HCT116 (cell line): ENCODE measurements around the gene ESAM. TPM values are rescaled to one million over a fixed set of nuclear protein-coding genes. Genes with fewer than 3 reads are reported as not detected.

ENCODE experiments used
- ATAC-seq: fragments of 200-7000 bp; cut with Tn5 transposase; 2 replicates; pipeline ENCODE4 v1.9.1; 2020; ENCODE audit warnings: mild to moderate bottlenecking, moderate library complexity
- BruUV-seq: library from RNA; stranded (reverse); fragments of 400-500 nt; replicated peaks from 2 replicates; lab custom pipeline; 2021; lab: Mats Ljungman, UMichigan
- CTCF ChIA-PET: fragments of 300-600 bp; sonication (Branson Sonifier 250); formaldehyde crosslinking; loops from one replicate; lab custom pipeline; 2021; ENCODE audit warnings: antibody characterized with exemption; lab: Charles Lee
- POLR2A ChIA-PET: fragments of 300-600, 350-600 bp; sonication (Branson Sonifier 250); formaldehyde crosslinking; loops from one replicate; lab custom pipeline; 2021; ENCODE audit warnings: antibody characterized with exemption; lab: Charles Lee
- RAD21 ChIA-PET, 2 experiments: fragments of 300-600 bp; sonication (Branson Sonifier 250); formaldehyde crosslinking; loops; one replicate each; lab custom pipeline; 2023; ENCODE audit warnings: low total read pairs in 2 of 2; ENCODE audit not compliant: uncharacterized antibody in 2 of 2, unreplicated experiment in 2 of 2, low non-redundant PET in 1 of 2; lab: Charles Lee
- DNase-seq: peaks from one replicate; pipeline ENCODE4 v3.0.0-alpha.2; 2010; ENCODE audit warnings: low read depth, low spot score
- H2AFZ ChIP-seq: fragments of 200-600 bp; shearing (Covaris generic), sonication (generic); 2 replicates; pipeline ENCODE4 v1.6.1; 2017; ENCODE audit warnings: low read depth, mixed run types, mixed read lengths, antibody characterized with exemption, low read length; ENCODE audit not compliant: poor library complexity, severe bottlenecking
- H3K27ac ChIP-seq: 2 replicates; pipeline ENCODE4 v1.5.1; 2012; ENCODE audit warnings: low read depth, low read length
- H3K27me3 ChIP-seq: fragments of 200-600 bp; sonication (generic); 2 replicates; pipeline ENCODE4 v1.6.1; 2016; ENCODE audit warnings: mixed run types, low read length, mixed read lengths; ENCODE audit not compliant: insufficient read depth
- H3K36me3 ChIP-seq, 2 experiments: fragments of 200-500 bp in 1 of 2; fragments of 200-600 bp in 1 of 2; sonication (Bioruptor generic) in 1 of 2; sonication (generic) in 1 of 2; 2 replicates each; pipeline versions ENCODE4 v1.5.1 to v1.6.1; 2014 to 2016; ENCODE audit warnings: low read length in 2 of 2, inconsistent platforms in 1 of 2, mixed read lengths in 1 of 2, mixed run types in 1 of 2; ENCODE audit not compliant: insufficient read depth in 2 of 2, control insufficient read depth in 1 of 2
- H3K4me1 ChIP-seq, 2 experiments: fragments of 200-600 bp in 1 of 2; sonication (generic) in 1 of 2; 2 replicates each; pipeline versions ENCODE4 v1.5.1 to v1.6.1; 2012 to 2017; ENCODE audit warnings: low read length in 2 of 2, inconsistent platforms in 1 of 2, mild to moderate bottlenecking in 1 of 2, mixed read lengths in 1 of 2, mixed run types in 1 of 2, moderate library complexity in 1 of 2; ENCODE audit not compliant: insufficient read depth in 2 of 2, control insufficient read depth in 1 of 2
- H3K4me2 ChIP-seq: fragments of 200-600 bp; sonication (generic); 2 replicates; pipeline ENCODE4 v1.6.1; 2017; ENCODE audit warnings: mixed run types, low read length, mixed read lengths
- H3K4me3 ChIP-seq, 2 experiments: fragments of 200-600 bp in 1 of 2; sonication (generic) in 1 of 2; replicated peaks in 1 of 2; 2 replicates each; pipeline ENCODE4 v1.5.1; 2011 to 2016; ENCODE audit warnings: low read length in 2 of 2, control low read depth in 1 of 2, low read depth in 1 of 2, mild to moderate bottlenecking in 1 of 2, mixed read lengths in 1 of 2, mixed run types in 1 of 2
- H3K79me2 ChIP-seq: fragments of 200-600 bp; sonication (generic); 2 replicates; pipeline ENCODE4 v1.6.1; 2017; ENCODE audit warnings: mild to moderate bottlenecking, mixed run types, low read length, moderate library complexity, mixed read lengths; ENCODE audit not compliant: insufficient read depth
- H3K9ac ChIP-seq: fragments of 200-600 bp; sonication (generic); 2 replicates; pipeline ENCODE4 v1.6.1; 2016; ENCODE audit warnings: low read length, mixed read lengths
- H3K9me2 ChIP-seq: fragments of 200-600 bp; sonication (generic), shearing (Covaris generic); 2 replicates; pipeline ENCODE4 v1.6.1; 2017; ENCODE audit warnings: mixed run types, mild to moderate bottlenecking, moderate library complexity; ENCODE audit not compliant: insufficient read depth
- H3K9me3 ChIP-seq, 2 experiments: fragments of 200-500 bp in 1 of 2; fragments of 200-600 bp in 1 of 2; sonication (Bioruptor generic) in 1 of 2; sonication (generic) in 1 of 2; 2 replicates each; pipeline ENCODE4 v1.6.1; 2014 to 2017; ENCODE audit warnings: low read length in 2 of 2, mixed read lengths in 2 of 2, inconsistent platforms in 1 of 2, low read depth in 1 of 2, mild to moderate bottlenecking in 1 of 2, mixed run types in 1 of 2, moderate library complexity in 1 of 2; ENCODE audit not compliant: control insufficient read depth in 1 of 2, insufficient read depth in 1 of 2
- H4K20me1 ChIP-seq: fragments of 200-600 bp; sonication (generic), shearing (Covaris generic); 2 replicates; pipeline ENCODE4 v1.6.1; 2017; ENCODE audit warnings: mixed run types, mild to moderate bottlenecking, moderate library complexity; ENCODE audit not compliant: insufficient read depth
- CBX3 ChIP-seq: IDR thresholded peaks from 2 replicates; pipeline ENCODE4 v1.6.1; 2012; ENCODE audit warnings: low read depth
- CEBPB ChIP-seq: IDR thresholded peaks from 2 replicates; pipeline ENCODE4 v1.6.1; 2012; ENCODE audit warnings: low read depth
- EGR1 ChIP-seq: IDR thresholded peaks from 2 replicates; pipeline ENCODE4 v1.6.1; 2012; ENCODE audit warnings: low read depth
- EZH2 ChIP-seq: fragments of 200-600 bp; sonication (generic); IDR thresholded peaks from 2 replicates; pipeline ENCODE4 v1.6.1; 2017; ENCODE audit warnings: antibody characterized with exemption, mixed run types
- MAX ChIP-seq: IDR thresholded peaks from 2 replicates; pipeline ENCODE4 v1.6.1; 2012
- POLR2AphosphoS5 ChIP-seq: IDR thresholded peaks from 2 replicates; pipeline ENCODE4 v1.6.1; 2011; ENCODE audit warnings: mild to moderate bottlenecking, low read depth, low read length, moderate library complexity
- RAD21 ChIP-seq: IDR thresholded peaks from 2 replicates; pipeline ENCODE4 v1.6.1; 2012; ENCODE audit warnings: low read depth, mild to moderate bottlenecking
- SIN3A ChIP-seq: IDR thresholded peaks from 2 replicates; pipeline ENCODE4 v1.6.1; 2012; ENCODE audit warnings: low read depth
- SP1 ChIP-seq: IDR thresholded peaks from 2 replicates; pipeline ENCODE4 v1.6.1; 2012; ENCODE audit warnings: low read depth
- TCF7L2 ChIP-seq: IDR thresholded peaks from 2 replicates; pipeline ENCODE4 v1.7.0; 2011; ENCODE audit warnings: borderline replicate concordance, inconsistent platforms; ENCODE audit not compliant: insufficient read depth, insufficient read length; ENCODE audit errors: extremely low read depth
- YY1 ChIP-seq: IDR thresholded peaks from 2 replicates; pipeline ENCODE4 v1.6.1; 2011; ENCODE audit warnings: low read length, low read depth, moderate library complexity, mild to moderate bottlenecking; ENCODE audit not compliant: insufficient replicate concordance; ENCODE audit errors: extremely low read depth
- ZNF274 ChIP-seq: fragments of 200-500 bp; sonication (Bioruptor generic); IDR thresholded peaks from 2 replicates; pipeline ENCODE4 v1.6.1; 2014; ENCODE audit warnings: mild to moderate bottlenecking, low read depth, low read length, inconsistent platforms
- intact Hi-C: fragments of 100-400 bp; cut with micrococcal nuclease; formaldehyde crosslinking; loops from 2 replicates; pipeline ENCODE4 v1.10.0; 2022
- total RNA-seq: library from RNA; stranded (reverse); gene quantifications from one replicate; pipeline ENCODE4 v1.2.1, GENCODE V29; 2021; ENCODE audit not compliant: unreplicated experiment
- TF ChIP-seq, protein P1 (sequence below): IDR thresholded peaks from 2 replicates; pipeline ENCODE4 v1.6.1; 2011; ENCODE audit warnings: mild to moderate bottlenecking, low read length, moderate library complexity; ENCODE audit not compliant: insufficient replicate concordance; ENCODE audit errors: extremely low read depth
- TF ChIP-seq, protein P2 (sequence below): IDR thresholded peaks from 2 replicates; pipeline ENCODE4 v1.6.1; 2012

ESAM gene
- total RNA-seq, 1 experiment from 2014 or later, result 6.1 TPM

- Histone ChIP-seq H3K4me2 (peak overlapping the region; percentile 98), H3K9ac (peak overlapping the region; percentile 65), H3K79me2 (no peaks in the 10 kb centered on the region), H3K4me3 (peak overlapping the region; percentile 66 to 77), H3K4me1 (peaks cover 20 to 40% of the 10 kb centered on the region in 2 experiments), H3K27ac (peak overlapping the region; percentile 84; the same call in 1 of the 2 replicates), H3K9me3 (no peaks in the 10 kb centered on the region), H3K27me3 (no peaks in the 10 kb centered on the region), H2AFZ (peak overlapping the region; percentile 68), H3K9me2 (no peaks in the 10 kb centered on the region), H3K36me3 (no peaks in the 10 kb centered on the region), H4K20me1 (no peaks in the 10 kb centered on the region; the same call in 1 of the 2 replicates)
- intact Hi-C loops, result loop anchor here (2.0 kb wide), 1 partner anchor 15 kb away; no protein-coding TSS in a partner anchor
- DNase-seq (no peak), ATAC-seq (no peak; the same call in 1 of the 2 replicates)
- TSS peak; percentile 29 for BruUV-seq
- TF ChIP-seq MAX, result no peak
- peak; percentile 14; the same call in 1 of the 2 replicates for TF ChIP-seq EGR1
- ChIA-PET RAD21 (interaction anchor here in 1 of 2 experiments (1.8 kb wide), 1 partner anchor 15 kb away, joined by 3 read pairs; no protein-coding TSS in a partner anchor), CTCF (interaction anchor here (0.6 to 3.2 kb wide), 4 partner anchors 8 to 91 kb away, joined by 3 to 28 read pairs (median 10); no protein-coding TSS in a partner anchor), POLR2A (interaction anchor here (0.6 kb wide), 1 partner anchor 52 kb away, joined by 3 read pairs; no protein-coding TSS in a partner anchor)
Observed at GRCh38 chr11:124761301-124762104, 587 bp downstream of the ESAM start.

DNA sequence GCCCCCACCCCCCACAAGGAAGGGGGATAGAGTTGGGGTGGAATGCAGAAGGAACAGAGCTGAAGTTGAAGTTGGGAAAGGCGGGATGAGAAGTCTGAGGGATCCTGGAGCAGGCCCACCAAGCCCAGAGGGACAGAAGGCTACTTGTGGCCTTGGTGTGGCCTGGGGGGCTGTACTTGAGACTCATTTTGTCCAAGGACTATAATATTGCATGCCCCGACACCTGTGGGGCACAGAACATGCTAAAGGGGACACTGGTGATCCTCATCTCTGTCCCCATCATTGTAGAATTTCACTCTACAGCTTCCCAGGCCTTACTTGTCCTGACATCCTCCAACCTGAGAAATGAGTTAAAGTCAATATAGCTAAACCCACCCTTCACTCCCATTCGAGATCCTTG lies 1.3 kb downstream of the ESAM start:
- DNase-seq, result no peak

More for the DNA sequence above, 1.3 kb downstream of the ESAM start:
- Histone ChIP-seq H3K79me2 (no peaks in the 10 kb centered on the region), H3K4me1 (peaks cover 20 to 40% of the 10 kb centered on the region in 2 experiments), H2AFZ (no peak overlapping the region), H4K20me1 (no peaks in the 10 kb centered on the region; the same call in 1 of the 2 replicates), H3K9me2 (no peaks in the 10 kb centered on the region), H3K4me2 (peak overlapping the region; percentile 98; the same call in 1 of the 2 replicates), H3K9ac (no peak overlapping the region), H3K36me3 (no peaks in the 10 kb centered on the region), H3K9me3 (no peaks in the 10 kb centered on the region)
- no peak for ATAC-seq
- ChIA-PET POLR2A (no interaction called here), CTCF (interaction anchor here (0.8 kb wide), 1 partner anchor 9 kb away, joined by 3 read pairs; no protein-coding TSS in a partner anchor), RAD21 (no interaction called here)
- no peak for TF ChIP-seq SIN3A
- no peak for TF ChIP-seq RAD21
- no peak for TF ChIP-seq EZH2
- TF ChIP-seq YY1, result no peak
- TF ChIP-seq ZNF274, result no peak
- no peak for TF ChIP-seq SP1
- TF ChIP-seq, protein P1, sequence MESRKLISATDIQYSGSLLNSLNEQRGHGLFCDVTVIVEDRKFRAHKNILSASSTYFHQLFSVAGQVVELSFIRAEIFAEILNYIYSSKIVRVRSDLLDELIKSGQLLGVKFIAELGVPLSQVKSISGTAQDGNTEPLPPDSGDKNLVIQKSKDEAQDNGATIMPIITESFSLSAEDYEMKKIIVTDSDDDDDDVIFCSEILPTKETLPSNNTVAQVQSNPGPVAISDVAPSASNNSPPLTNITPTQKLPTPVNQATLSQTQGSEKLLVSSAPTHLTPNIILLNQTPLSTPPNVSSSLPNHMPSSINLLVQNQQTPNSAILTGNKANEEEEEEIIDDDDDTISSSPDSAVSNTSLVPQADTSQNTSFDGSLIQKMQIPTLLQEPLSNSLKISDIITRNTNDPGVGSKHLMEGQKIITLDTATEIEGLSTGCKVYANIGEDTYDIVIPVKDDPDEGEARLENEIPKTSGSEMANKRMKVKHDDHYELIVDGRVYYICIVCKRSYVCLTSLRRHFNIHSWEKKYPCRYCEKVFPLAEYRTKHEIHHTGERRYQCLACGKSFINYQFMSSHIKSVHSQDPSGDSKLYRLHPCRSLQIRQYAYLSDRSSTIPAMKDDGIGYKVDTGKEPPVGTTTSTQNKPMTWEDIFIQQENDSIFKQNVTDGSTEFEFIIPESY, result no peak
- TF ChIP-seq MAX, result no peak
- TF ChIP-seq POLR2AphosphoS5, result no peak
- TF ChIP-seq TCF7L2, result no peak
- TF ChIP-seq, protein P2, sequence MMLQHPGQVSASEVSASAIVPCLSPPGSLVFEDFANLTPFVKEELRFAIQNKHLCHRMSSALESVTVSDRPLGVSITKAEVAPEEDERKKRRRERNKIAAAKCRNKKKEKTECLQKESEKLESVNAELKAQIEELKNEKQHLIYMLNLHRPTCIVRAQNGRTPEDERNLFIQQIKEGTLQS, result no peak
- TF ChIP-seq CBX3, result no peak
- TF ChIP-seq CEBPB, result no peak
- TF ChIP-seq, all 23 proteins: peak for 0
- intact Hi-C loops, result no loop called here
- H3K4me3 ChIP-seq, result no peak overlapping the region
- no TSS peak for BruUV-seq
- H3K27me3 ChIP-seq, result no peaks in the 10 kb centered on the region
- no peak overlapping the region for H3K27ac ChIP-seq
